ENCODE results near the gene GOLGA3.

Gene GOLGA3

GRCh38 chr12:132747395-132747794 lies 81.3 kb downstream of the GOLGA3 start:
- TF ChIP-seq TEAD4 (IDR thresholded peaks at IDR 0.05) (no peak), CEBPB (IDR thresholded peaks at IDR 0.05) (no peak), YY1 (IDR thresholded peaks at IDR 0.05; ENCODE audit: low read depth) (no peak), RAD21 (IDR thresholded peaks at IDR 0.05; ENCODE audit: low read depth) (no peak), CREB1 (IDR thresholded peaks at IDR 0.05; ENCODE audit: low read depth) (no peak), FOXM1 (IDR thresholded peaks at IDR 0.05; ENCODE audit: borderline replicate concordance, low read depth) (no peak), EGR1 (IDR thresholded peaks at IDR 0.05) (no peak), NFIC (IDR thresholded peaks at IDR 0.05) (no peak), TAF1 (IDR thresholded peaks at IDR 0.05; ENCODE audit: low read depth) (no peak), EP300 (IDR thresholded peaks at IDR 0.05; ENCODE audit: borderline replicate concordance) (no peak), ZBTB7A (IDR thresholded peaks at IDR 0.05; ENCODE audit: low read depth) (no peak), TCF12 (IDR thresholded peaks at IDR 0.05; ENCODE audit: low read depth) (no peak)
- TF ChIP-seq, protein P1, sequence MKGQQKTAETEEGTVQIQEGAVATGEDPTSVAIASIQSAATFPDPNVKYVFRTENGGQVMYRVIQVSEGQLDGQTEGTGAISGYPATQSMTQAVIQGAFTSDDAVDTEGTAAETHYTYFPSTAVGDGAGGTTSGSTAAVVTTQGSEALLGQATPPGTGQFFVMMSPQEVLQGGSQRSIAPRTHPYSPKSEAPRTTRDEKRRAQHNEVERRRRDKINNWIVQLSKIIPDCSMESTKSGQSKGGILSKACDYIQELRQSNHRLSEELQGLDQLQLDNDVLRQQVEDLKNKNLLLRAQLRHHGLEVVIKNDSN (IDR thresholded peaks at IDR 0.05) = no peak
- TF ChIP-seq, protein P2, sequence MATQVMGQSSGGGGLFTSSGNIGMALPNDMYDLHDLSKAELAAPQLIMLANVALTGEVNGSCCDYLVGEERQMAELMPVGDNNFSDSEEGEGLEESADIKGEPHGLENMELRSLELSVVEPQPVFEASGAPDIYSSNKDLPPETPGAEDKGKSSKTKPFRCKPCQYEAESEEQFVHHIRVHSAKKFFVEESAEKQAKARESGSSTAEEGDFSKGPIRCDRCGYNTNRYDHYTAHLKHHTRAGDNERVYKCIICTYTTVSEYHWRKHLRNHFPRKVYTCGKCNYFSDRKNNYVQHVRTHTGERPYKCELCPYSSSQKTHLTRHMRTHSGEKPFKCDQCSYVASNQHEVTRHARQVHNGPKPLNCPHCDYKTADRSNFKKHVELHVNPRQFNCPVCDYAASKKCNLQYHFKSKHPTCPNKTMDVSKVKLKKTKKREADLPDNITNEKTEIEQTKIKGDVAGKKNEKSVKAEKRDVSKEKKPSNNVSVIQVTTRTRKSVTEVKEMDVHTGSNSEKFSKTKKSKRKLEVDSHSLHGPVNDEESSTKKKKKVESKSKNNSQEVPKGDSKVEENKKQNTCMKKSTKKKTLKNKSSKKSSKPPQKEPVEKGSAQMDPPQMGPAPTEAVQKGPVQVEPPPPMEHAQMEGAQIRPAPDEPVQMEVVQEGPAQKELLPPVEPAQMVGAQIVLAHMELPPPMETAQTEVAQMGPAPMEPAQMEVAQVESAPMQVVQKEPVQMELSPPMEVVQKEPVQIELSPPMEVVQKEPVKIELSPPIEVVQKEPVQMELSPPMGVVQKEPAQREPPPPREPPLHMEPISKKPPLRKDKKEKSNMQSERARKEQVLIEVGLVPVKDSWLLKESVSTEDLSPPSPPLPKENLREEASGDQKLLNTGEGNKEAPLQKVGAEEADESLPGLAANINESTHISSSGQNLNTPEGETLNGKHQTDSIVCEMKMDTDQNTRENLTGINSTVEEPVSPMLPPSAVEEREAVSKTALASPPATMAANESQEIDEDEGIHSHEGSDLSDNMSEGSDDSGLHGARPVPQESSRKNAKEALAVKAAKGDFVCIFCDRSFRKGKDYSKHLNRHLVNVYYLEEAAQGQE (IDR thresholded peaks at IDR 0.05; ENCODE audit: low read depth) = no peak
- TF ChIP-seq, protein P3, sequence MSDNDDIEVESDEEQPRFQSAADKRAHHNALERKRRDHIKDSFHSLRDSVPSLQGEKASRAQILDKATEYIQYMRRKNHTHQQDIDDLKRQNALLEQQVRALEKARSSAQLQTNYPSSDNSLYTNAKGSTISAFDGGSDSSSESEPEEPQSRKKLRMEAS (IDR thresholded peaks at IDR 0.05) = no peak

GRCh38 chr12:132746613-132747012 lies 82.1 kb downstream of the GOLGA3 start:
- no peak for TF ChIP-seq FOXM1 (IDR thresholded peaks at IDR 0.05; ENCODE audit: borderline replicate concordance, low read depth)
- TF ChIP-seq TEAD4 (IDR thresholded peaks at IDR 0.05) = no peak
- no peak for TF ChIP-seq TCF12 (IDR thresholded peaks at IDR 0.05; ENCODE audit: low read depth)
- TF ChIP-seq, protein P3 (IDR thresholded peaks at IDR 0.05) = no peak
- TF ChIP-seq, protein P2 (IDR thresholded peaks at IDR 0.05; ENCODE audit: low read depth) = no peak
- no peak for TF ChIP-seq RAD21 (IDR thresholded peaks at IDR 0.05; ENCODE audit: low read depth)
- no peak for TF ChIP-seq ZBTB7A (IDR thresholded peaks at IDR 0.05; ENCODE audit: low read depth)
- TF ChIP-seq EGR1 (IDR thresholded peaks at IDR 0.05) = no peak
- TF ChIP-seq NFIC (IDR thresholded peaks at IDR 0.05) = no peak
- TF ChIP-seq TAF1 (IDR thresholded peaks at IDR 0.05; ENCODE audit: low read depth) = no peak
- no peak for TF ChIP-seq CEBPB (IDR thresholded peaks at IDR 0.05)
- no peak for TF ChIP-seq CREB1 (IDR thresholded peaks at IDR 0.05; ENCODE audit: low read depth)
- TF ChIP-seq, protein P1 (IDR thresholded peaks at IDR 0.05) = no peak
- no peak for TF ChIP-seq YY1 (IDR thresholded peaks at IDR 0.05; ENCODE audit: low read depth)
- TF ChIP-seq EP300 (IDR thresholded peaks at IDR 0.05; ENCODE audit: borderline replicate concordance) = no peak

GRCh38 chr12:132743831-132744230 lies 84.8 kb downstream of the GOLGA3 start:
- no peak for TF ChIP-seq NFIC (IDR thresholded peaks at IDR 0.05)

GRCh38 chr12:132741620-132742019 lies 87.0 kb downstream of the GOLGA3 start:
- no peak for TF ChIP-seq RAD21 (IDR thresholded peaks at IDR 0.05; ENCODE audit: low read depth)
- no peak for TF ChIP-seq NFIC (IDR thresholded peaks at IDR 0.05)
- TF ChIP-seq, protein P3 (IDR thresholded peaks at IDR 0.05) = no peak
- TF ChIP-seq, protein P1 (IDR thresholded peaks at IDR 0.05) = no peak
- no peak for TF ChIP-seq CEBPB (IDR thresholded peaks at IDR 0.05)
- TF ChIP-seq TCF12 (IDR thresholded peaks at IDR 0.05; ENCODE audit: low read depth) = no peak
- no peak for TF ChIP-seq CREB1 (IDR thresholded peaks at IDR 0.05; ENCODE audit: low read depth)
- TF ChIP-seq TAF1 (IDR thresholded peaks at IDR 0.05; ENCODE audit: low read depth) = no peak
- no peak for TF ChIP-seq YY1 (IDR thresholded peaks at IDR 0.05; ENCODE audit: low read depth)
- TF ChIP-seq EP300 (IDR thresholded peaks at IDR 0.05; ENCODE audit: borderline replicate concordance) = no peak
- no peak for TF ChIP-seq TEAD4 (IDR thresholded peaks at IDR 0.05)
- TF ChIP-seq FOXM1 (IDR thresholded peaks at IDR 0.05; ENCODE audit: borderline replicate concordance, low read depth) = no peak
- TF ChIP-seq ZBTB7A (IDR thresholded peaks at IDR 0.05; ENCODE audit: low read depth) = no peak
- no peak for TF ChIP-seq EGR1 (IDR thresholded peaks at IDR 0.05)
- TF ChIP-seq, protein P2 (IDR thresholded peaks at IDR 0.05; ENCODE audit: low read depth) = no peak
